Measurements from ENCODE around the gene ZIC2. TPM values are rescaled to one million over a fixed set of nuclear protein-coding genes. Genes with fewer than 3 reads are reported as not detected.

The ZIC2 gene
- total RNA-seq, 4 donors from 2014 or later = not detected

GRCh38 chr13:99976575-99976974 is 5.0 kb upstream of the ZIC2 start:
- H3K9me3 ChIP-seq = peaks cover 0 to 8% (median 0%) of the 10 kb centered on the region in 4 donors
- peaks cover 3 to 94% of the 10 kb centered on the region in 2 donors for H3K27me3 ChIP-seq
- H3K36me3 ChIP-seq = no peaks in the 10 kb centered on the region
- H3K27ac ChIP-seq = no peak overlapping the region
- peaks cover 5 to 37% (median 15%) of the 10 kb centered on the region in 4 donors for H3K4me1 ChIP-seq
- DNase-seq = no peak
- no peak overlapping the region for H3K4me3 ChIP-seq
- TF ChIP-seq CTCF (IDR thresholded peaks at IDR 0.05) = no peak
- no peak for TF ChIP-seq POLR2A (IDR thresholded peaks at IDR 0.05)

- no peak for DNase-seq
- Histone ChIP-seq H3K27me3 (peaks cover 3 to 94% of the 10 kb centered on the region in 2 donors), H3K9me3 (peaks cover 0 to 13% (median 0%) of the 10 kb centered on the region in 4 donors), H3K27ac (no peak overlapping the region), H3K36me3 (no peaks in the 10 kb centered on the region), H3K4me3 (no peak overlapping the region), H3K4me1 (peaks cover 5 to 42% (median 18%) of the 10 kb centered on the region in 4 donors)
- TF ChIP-seq CTCF (IDR thresholded peaks at IDR 0.05) = no peak
- no peak for TF ChIP-seq POLR2A (IDR thresholded peaks at IDR 0.05)
These were observed 4.2 kb upstream of the ZIC2 start for GRCh38 chr13:99977334-99977911.

- peak in 2 of 3 donors; percentile 10 to 38 for DNase-seq
- Histone ChIP-seq H3K4me3 (no peak overlapping the region), H3K27me3 (peaks cover 3 to 94% of the 10 kb centered on the region in 2 donors), H3K9me3 (peaks cover 0 to 20% (median 0%) of the 10 kb centered on the region in 4 donors), H3K27ac (no peak overlapping the region), H3K4me1 (peaks cover 5 to 47% (median 19%) of the 10 kb centered on the region in 4 donors), H3K36me3 (no peaks in the 10 kb centered on the region)
- TF ChIP-seq POLR2A (IDR thresholded peaks at IDR 0.05) = no peak
- no peak for TF ChIP-seq CTCF (IDR thresholded peaks at IDR 0.05)
These were observed 3.4 kb upstream of the ZIC2 start for GRCh38 chr13:99977912-99978798.

GRCh38 chr13:99978799-99979452 is 2.7 kb upstream of the ZIC2 start:
- DNase-seq = peak in 1 of 3 donors; percentile 34

GRCh38 chr13:99979453-99980200 is 2.0 kb upstream of the ZIC2 start:
- Histone ChIP-seq H3K27ac (no peak overlapping the region), H3K4me3 (peak overlapping the region in 3 of 4 donors; percentile 46 to 62 (median 57)), H3K27me3 (peaks cover 3 to 96% of the 10 kb centered on the region in 2 donors), H3K9me3 (peaks cover 0 to 29% (median 0%) of the 10 kb centered on the region in 4 donors), H3K36me3 (no peaks in the 10 kb centered on the region), H3K4me1 (peaks cover 5 to 47% (median 19%) of the 10 kb centered on the region in 4 donors)
- TF ChIP-seq POLR2A (IDR thresholded peaks at IDR 0.05) = no peak
- no peak for TF ChIP-seq CTCF (IDR thresholded peaks at IDR 0.05)
- peak in 1 of 3 donors; percentile 40 for DNase-seq

More at GRCh38 chr13:99978799-99979452, 2.7 kb upstream of the ZIC2 start:
- Histone ChIP-seq H3K36me3 (no peaks in the 10 kb centered on the region), H3K9me3 (peaks cover 0 to 25% (median 0%) of the 10 kb centered on the region in 4 donors), H3K27me3 (peaks cover 3 to 94% of the 10 kb centered on the region in 2 donors), H3K4me1 (peaks cover 5 to 47% (median 19%) of the 10 kb centered on the region in 4 donors), H3K27ac (no peak overlapping the region), H3K4me3 (no peak overlapping the region)
- no peak for TF ChIP-seq POLR2A (IDR thresholded peaks at IDR 0.05)
